ENCODE results near the gene FIG4. TPM values are rescaled to one million over a fixed set of nuclear protein-coding genes. Genes with fewer than 3 reads are reported as not detected.
"Not testable (repeated sequence)": the region's sequence is repeated elsewhere in the genome, so short reads cannot be mapped to it uniquely, and the experiment has no call there.

Gene FIG4
- total RNA-seq, 4 donors from 2014 or later, result 12.3 to 19.9 (median 17.1) TPM

DNA sequence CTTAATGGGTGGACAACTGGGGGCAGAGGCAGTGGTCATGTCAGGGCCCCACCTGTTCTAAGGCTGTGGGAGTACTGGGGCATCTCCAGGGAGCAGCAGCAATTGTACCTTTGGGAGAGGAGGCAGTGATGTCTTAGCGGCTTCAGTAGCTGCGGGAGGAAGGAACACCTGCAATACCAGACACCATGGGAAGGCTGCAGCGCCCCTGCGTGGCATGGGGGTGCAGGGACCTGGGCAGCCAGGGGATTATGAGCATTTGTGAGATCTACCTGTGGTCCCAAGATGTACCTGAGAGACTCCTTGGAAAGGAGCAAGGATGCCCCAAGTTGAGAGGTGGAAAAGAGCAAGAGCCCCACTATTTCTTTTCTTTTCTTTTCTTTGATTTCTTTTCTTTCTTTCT is 174.9 kb downstream of the FIG4 start:
- intact Hi-C loops (cut with DNase I), result no loop called here
- Histone ChIP-seq H3K9me3 (peaks cover 0 to 14% (median 3%) of the 10 kb centered on the region in 4 donors), H3K36me3 (no peaks in the 10 kb centered on the region), H3K4me3 (no peak overlapping the region), H3K27me3 (no peaks in the 10 kb centered on the region), H3K4me1 (peaks cover 3 to 7% (median 6%) of the 10 kb centered on the region in 4 donors), H3K27ac (replicated peaks in 1 of 4) (no peak overlapping the region)
- TF ChIP-seq, protein P1, sequence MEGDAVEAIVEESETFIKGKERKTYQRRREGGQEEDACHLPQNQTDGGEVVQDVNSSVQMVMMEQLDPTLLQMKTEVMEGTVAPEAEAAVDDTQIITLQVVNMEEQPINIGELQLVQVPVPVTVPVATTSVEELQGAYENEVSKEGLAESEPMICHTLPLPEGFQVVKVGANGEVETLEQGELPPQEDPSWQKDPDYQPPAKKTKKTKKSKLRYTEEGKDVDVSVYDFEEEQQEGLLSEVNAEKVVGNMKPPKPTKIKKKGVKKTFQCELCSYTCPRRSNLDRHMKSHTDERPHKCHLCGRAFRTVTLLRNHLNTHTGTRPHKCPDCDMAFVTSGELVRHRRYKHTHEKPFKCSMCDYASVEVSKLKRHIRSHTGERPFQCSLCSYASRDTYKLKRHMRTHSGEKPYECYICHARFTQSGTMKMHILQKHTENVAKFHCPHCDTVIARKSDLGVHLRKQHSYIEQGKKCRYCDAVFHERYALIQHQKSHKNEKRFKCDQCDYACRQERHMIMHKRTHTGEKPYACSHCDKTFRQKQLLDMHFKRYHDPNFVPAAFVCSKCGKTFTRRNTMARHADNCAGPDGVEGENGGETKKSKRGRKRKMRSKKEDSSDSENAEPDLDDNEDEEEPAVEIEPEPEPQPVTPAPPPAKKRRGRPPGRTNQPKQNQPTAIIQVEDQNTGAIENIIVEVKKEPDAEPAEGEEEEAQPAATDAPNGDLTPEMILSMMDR (IDR thresholded peaks at IDR 0.05), result no peak
- TF ChIP-seq POLR2AphosphoS5 (IDR thresholded peaks at IDR 0.05) (no peak), POLR2A (IDR thresholded peaks at IDR 0.05; ENCODE audit: low read depth) (no peak), EP300 (IDR thresholded peaks at IDR 0.05) (no peak)
- 78% methylated on average over 4 of the region's 4 CpGs for WGBS
- DNase-seq (ENCODE audit: extremely low spot score), result no peak

DNA sequence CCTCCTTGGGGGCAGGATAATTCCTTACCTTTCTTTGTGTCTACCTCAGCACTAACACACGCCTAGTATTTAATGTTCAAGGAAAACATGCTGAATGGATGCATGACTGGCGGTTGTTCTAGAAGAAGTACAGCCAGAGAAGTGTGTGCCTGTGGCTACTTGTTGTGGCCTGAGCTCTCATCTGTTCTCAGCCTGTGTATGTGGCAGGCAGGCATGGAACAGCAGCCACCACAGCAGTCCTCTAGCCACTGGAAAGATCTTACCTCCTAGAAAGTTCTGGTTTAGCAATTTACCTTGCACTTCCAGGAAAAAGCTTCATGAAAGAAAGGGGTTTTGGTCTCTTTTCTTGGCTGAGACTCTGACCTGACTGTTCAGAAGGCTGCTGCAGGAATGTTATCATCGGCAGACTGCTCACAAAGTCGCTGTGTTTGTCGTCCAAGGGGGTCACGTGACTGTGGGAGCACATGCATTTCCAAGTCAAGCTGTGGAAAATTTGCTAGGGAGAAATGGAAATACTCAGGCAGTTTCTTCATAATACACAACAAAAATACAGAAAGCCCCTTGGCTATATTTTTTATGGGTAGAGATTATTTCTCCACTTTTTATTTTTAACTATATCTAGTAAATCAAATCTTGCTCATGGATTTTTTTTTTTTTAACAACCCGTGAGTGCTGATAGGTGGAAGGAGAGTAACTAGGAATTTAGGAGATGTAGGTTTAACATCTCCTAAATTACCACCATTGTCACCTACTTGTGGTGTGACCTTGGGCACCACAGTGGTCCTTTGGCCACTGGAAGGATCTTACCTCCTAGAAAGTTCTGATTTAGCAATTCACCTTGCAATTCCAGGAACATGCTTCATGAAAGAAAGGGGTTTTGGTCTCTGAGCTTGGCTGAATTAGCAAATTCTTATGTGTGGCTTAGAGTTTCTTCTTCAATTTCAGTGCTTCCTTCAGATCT is 176.2 kb downstream of the FIG4 start:
- no peak overlapping the region for H3K27ac ChIP-seq (replicated peaks in 1 of 4)
- 41% methylated on average over 7 of the region's 7 CpGs for WGBS

DNA sequence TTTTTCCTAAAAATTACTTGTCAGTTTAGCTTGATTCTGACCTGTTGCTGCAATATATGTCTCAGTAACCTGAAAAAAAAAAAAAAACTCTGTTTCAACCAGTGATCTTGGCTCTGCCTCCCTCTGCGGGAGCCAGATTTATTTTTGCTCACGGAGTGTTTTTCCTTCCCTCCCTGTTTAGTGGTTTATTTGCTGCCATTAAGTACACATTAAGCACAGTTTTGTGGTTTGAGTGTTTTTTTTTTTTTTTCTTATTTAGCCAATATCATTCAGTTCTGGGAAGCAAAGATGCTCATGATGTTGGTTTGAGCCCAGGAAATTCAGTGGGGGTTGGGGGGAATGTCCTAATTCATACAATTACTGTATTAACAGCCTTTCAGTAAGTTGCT is 176.9 kb downstream of the FIG4 start:
- peaks cover 3 to 7% (median 6%) of the 10 kb centered on the region in 4 donors for H3K4me1 ChIP-seq
- intact Hi-C loops (cut with DNase I), result no loop called here
- peaks cover 0 to 1% (median 0%) of the 10 kb centered on the region in 4 donors for H3K9me3 ChIP-seq
- no peaks in the 10 kb centered on the region for H3K27me3 ChIP-seq
- peak; percentile 12 for DNase-seq (ENCODE audit: extremely low spot score)
- H3K4me3 ChIP-seq, result no peak overlapping the region
- no peaks in the 10 kb centered on the region for H3K36me3 ChIP-seq
- H3K27ac ChIP-seq (replicated peaks in 1 of 4), result no peak overlapping the region
- no peak for TF ChIP-seq POLR2AphosphoS5 (IDR thresholded peaks at IDR 0.05)
- WGBS, result 12% methylated on average over 2 of the region's 2 CpGs

More for the DNA sequence above, 176.2 kb downstream of the FIG4 start:
- peaks cover 3 to 7% (median 6%) of the 10 kb centered on the region in 4 donors for H3K4me1 ChIP-seq
- peaks cover 0 to 6% (median 2%) of the 10 kb centered on the region in 4 donors for H3K9me3 ChIP-seq
- no peaks in the 10 kb centered on the region for H3K27me3 ChIP-seq
- intact Hi-C loops (cut with DNase I), result no loop called here
- no peaks in the 10 kb centered on the region for H3K36me3 ChIP-seq
- H3K4me3 ChIP-seq, result no peak overlapping the region
- TF ChIP-seq EP300 (IDR thresholded peaks at IDR 0.05), result no peak
- peak; percentile 70 for DNase-seq (ENCODE audit: extremely low spot score)

DNA sequence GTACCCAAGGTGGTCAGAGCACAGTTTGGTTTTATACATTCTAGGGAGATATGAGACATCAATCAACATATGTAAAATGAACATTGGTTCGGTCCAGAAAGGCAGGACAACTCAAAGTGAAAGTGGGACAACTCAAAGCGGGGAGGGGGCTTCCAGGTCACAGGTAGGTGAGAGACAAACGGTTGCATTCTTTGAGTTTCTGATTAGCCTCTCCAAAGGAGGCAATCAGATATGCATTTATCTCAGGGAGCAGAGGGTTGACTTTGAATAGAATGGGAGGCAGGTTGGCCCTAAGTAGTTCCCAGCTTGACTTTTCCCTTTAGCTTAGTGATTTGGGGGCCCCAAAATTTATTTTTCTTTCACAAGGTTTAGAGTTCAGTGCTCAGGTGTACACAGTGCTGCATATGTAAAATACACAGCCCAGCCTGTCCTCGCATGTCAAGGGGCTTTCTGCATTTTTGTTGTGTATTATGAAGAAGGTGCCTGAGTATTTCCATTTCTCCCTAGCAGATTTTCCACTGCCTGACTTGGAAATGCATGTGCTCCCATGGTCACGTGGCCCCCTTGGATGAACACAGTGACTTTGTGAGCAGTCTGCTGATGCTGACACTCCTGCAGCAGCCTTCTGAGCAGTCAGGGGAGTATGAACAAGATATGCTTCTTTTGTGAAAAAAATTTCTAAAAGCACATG is 178.4 kb downstream of the FIG4 start:
- H3K27ac ChIP-seq (replicated peaks in 1 of 4); intact Hi-C loops (cut with DNase I); H3K4me3 ChIP-seq; H3K9me3 ChIP-seq; H3K27me3 ChIP-seq; H3K4me1 ChIP-seq; DNase-seq (ENCODE audit: extremely low spot score); H3K36me3 ChIP-seq: not testable (repeated sequence)
- 52% methylated on average over 5 of the region's 5 CpGs for WGBS

DNA sequence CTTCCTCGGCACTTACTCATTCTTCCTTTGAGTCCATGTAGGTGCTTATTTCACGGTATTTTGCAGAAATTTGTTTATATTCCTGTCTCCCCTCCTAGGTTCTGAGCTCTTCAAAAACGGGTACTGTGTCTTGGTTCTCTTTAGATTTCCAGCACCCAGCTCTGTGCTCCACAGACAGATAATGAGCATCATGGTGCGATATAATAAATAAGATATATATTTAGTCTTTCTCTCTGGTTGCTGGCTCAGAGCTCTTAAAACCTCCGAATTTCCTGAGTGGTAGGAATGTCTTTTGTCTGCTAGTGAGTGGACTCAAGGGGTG is 179.0 kb downstream of the FIG4 start:
- Histone ChIP-seq H3K27me3 (no peaks in the 10 kb centered on the region), H3K9me3 (no peaks in the 10 kb centered on the region), H3K4me1 (peaks cover 3 to 7% (median 6%) of the 10 kb centered on the region in 4 donors), H3K27ac (replicated peaks in 1 of 4) (no peak overlapping the region), H3K36me3 (no peaks in the 10 kb centered on the region), H3K4me3 (no peak overlapping the region)
- TF ChIP-seq POLR2AphosphoS5 (IDR thresholded peaks at IDR 0.05), result no peak
- TF ChIP-seq POLR2A (IDR thresholded peaks at IDR 0.05; ENCODE audit: low read depth), result no peak
- TF ChIP-seq, protein P1 (IDR thresholded peaks at IDR 0.05), result no peak
- WGBS, result 52% methylated on average over 5 of the region's 5 CpGs
- no peak for DNase-seq (ENCODE audit: extremely low spot score)
- intact Hi-C loops (cut with DNase I), result no loop called here

DNA sequence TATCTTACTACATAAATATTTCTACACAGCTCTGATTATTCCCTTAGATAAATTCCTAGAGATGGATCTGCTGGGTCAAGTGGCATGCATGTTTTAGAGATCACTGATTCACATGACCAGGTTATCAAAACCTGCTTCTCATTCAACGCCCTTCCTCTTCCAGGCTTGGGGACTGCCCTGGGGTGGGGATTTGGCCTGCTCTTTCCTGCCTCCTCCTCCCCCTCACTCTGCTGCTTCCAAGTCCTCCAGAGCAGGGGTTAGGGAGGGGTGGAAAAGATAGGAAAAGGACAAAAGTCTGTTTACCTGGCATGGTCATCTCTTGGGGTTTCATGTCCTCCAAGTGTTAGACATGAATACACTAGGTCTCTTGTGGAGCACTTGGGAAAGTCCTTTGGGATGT is 181.5 kb downstream of the FIG4 start:
- Histone ChIP-seq H3K4me3 (no peak overlapping the region), H3K9me3 (no peaks in the 10 kb centered on the region), H3K27ac (replicated peaks in 1 of 4) (no peak overlapping the region), H3K36me3 (no peaks in the 10 kb centered on the region), H3K4me1 (peaks cover under 1 to 5% (median 2%) of the 10 kb centered on the region in 4 donors), H3K27me3 (no peaks in the 10 kb centered on the region)
- no peak for DNase-seq (ENCODE audit: extremely low spot score)
- WGBS, result 61% methylated on average over 1 of the region's 1 CpG
- no peak for TF ChIP-seq POLR2AphosphoS5 (IDR thresholded peaks at IDR 0.05)
- intact Hi-C loops (cut with DNase I), result no loop called here
